HCT116 (cell line): Measurements from ENCODE around the gene CLRN3. TPM values are rescaled to one million over a fixed set of nuclear protein-coding genes. Genes with fewer than 3 reads are reported as not detected.

ENCODE experiments used
- ATAC-seq: fragments of 200-7000 bp; cut with Tn5 transposase; 2 replicates; pipeline ENCODE4 v1.9.1; 2020; ENCODE audit warnings: mild to moderate bottlenecking, moderate library complexity
- BruUV-seq: library from RNA; stranded (reverse); fragments of 400-500 nt; replicated peaks from 2 replicates; lab custom pipeline; 2021; lab: Mats Ljungman, UMichigan
- CTCF ChIA-PET: fragments of 300-600 bp; sonication (Branson Sonifier 250); formaldehyde crosslinking; loops from one replicate; lab custom pipeline; 2021; ENCODE audit warnings: antibody characterized with exemption; lab: Charles Lee
- POLR2A ChIA-PET: fragments of 300-600, 350-600 bp; sonication (Branson Sonifier 250); formaldehyde crosslinking; loops from one replicate; lab custom pipeline; 2021; ENCODE audit warnings: antibody characterized with exemption; lab: Charles Lee
- RAD21 ChIA-PET, 2 experiments: fragments of 300-600 bp; sonication (Branson Sonifier 250); formaldehyde crosslinking; loops; one replicate each; lab custom pipeline; 2023; ENCODE audit warnings: low total read pairs in 2 of 2; ENCODE audit not compliant: uncharacterized antibody in 2 of 2, unreplicated experiment in 2 of 2, low non-redundant PET in 1 of 2; lab: Charles Lee
- DNase-seq: peaks from one replicate; pipeline ENCODE4 v3.0.0-alpha.2; 2010; ENCODE audit warnings: low read depth, low spot score
- H2AFZ ChIP-seq: fragments of 200-600 bp; shearing (Covaris generic), sonication (generic); 2 replicates; pipeline ENCODE4 v1.6.1; 2017; ENCODE audit warnings: low read depth, mixed run types, mixed read lengths, antibody characterized with exemption, low read length; ENCODE audit not compliant: poor library complexity, severe bottlenecking
- H3K27ac ChIP-seq: 2 replicates; pipeline ENCODE4 v1.5.1; 2012; ENCODE audit warnings: low read depth, low read length
- H3K27me3 ChIP-seq: fragments of 200-600 bp; sonication (generic); 2 replicates; pipeline ENCODE4 v1.6.1; 2016; ENCODE audit warnings: mixed run types, low read length, mixed read lengths; ENCODE audit not compliant: insufficient read depth
- H3K36me3 ChIP-seq, 2 experiments: fragments of 200-500 bp in 1 of 2; fragments of 200-600 bp in 1 of 2; sonication (Bioruptor generic) in 1 of 2; sonication (generic) in 1 of 2; 2 replicates each; pipeline versions ENCODE4 v1.5.1 to v1.6.1; 2014 to 2016; ENCODE audit warnings: low read length in 2 of 2, inconsistent platforms in 1 of 2, mixed read lengths in 1 of 2, mixed run types in 1 of 2; ENCODE audit not compliant: insufficient read depth in 2 of 2, control insufficient read depth in 1 of 2
- H3K4me1 ChIP-seq, 2 experiments: fragments of 200-600 bp in 1 of 2; sonication (generic) in 1 of 2; 2 replicates each; pipeline versions ENCODE4 v1.5.1 to v1.6.1; 2012 to 2017; ENCODE audit warnings: low read length in 2 of 2, inconsistent platforms in 1 of 2, mild to moderate bottlenecking in 1 of 2, mixed read lengths in 1 of 2, mixed run types in 1 of 2, moderate library complexity in 1 of 2; ENCODE audit not compliant: insufficient read depth in 2 of 2, control insufficient read depth in 1 of 2
- H3K4me2 ChIP-seq: fragments of 200-600 bp; sonication (generic); 2 replicates; pipeline ENCODE4 v1.6.1; 2017; ENCODE audit warnings: mixed run types, low read length, mixed read lengths
- H3K4me3 ChIP-seq, 2 experiments: fragments of 200-600 bp in 1 of 2; sonication (generic) in 1 of 2; replicated peaks in 1 of 2; 2 replicates each; pipeline ENCODE4 v1.5.1; 2011 to 2016; ENCODE audit warnings: low read length in 2 of 2, control low read depth in 1 of 2, low read depth in 1 of 2, mild to moderate bottlenecking in 1 of 2, mixed read lengths in 1 of 2, mixed run types in 1 of 2
- H3K79me2 ChIP-seq: fragments of 200-600 bp; sonication (generic); 2 replicates; pipeline ENCODE4 v1.6.1; 2017; ENCODE audit warnings: mild to moderate bottlenecking, mixed run types, low read length, moderate library complexity, mixed read lengths; ENCODE audit not compliant: insufficient read depth
- H3K9ac ChIP-seq: fragments of 200-600 bp; sonication (generic); 2 replicates; pipeline ENCODE4 v1.6.1; 2016; ENCODE audit warnings: low read length, mixed read lengths
- H3K9me2 ChIP-seq: fragments of 200-600 bp; sonication (generic), shearing (Covaris generic); 2 replicates; pipeline ENCODE4 v1.6.1; 2017; ENCODE audit warnings: mixed run types, mild to moderate bottlenecking, moderate library complexity; ENCODE audit not compliant: insufficient read depth
- H3K9me3 ChIP-seq, 2 experiments: fragments of 200-500 bp in 1 of 2; fragments of 200-600 bp in 1 of 2; sonication (Bioruptor generic) in 1 of 2; sonication (generic) in 1 of 2; 2 replicates each; pipeline ENCODE4 v1.6.1; 2014 to 2017; ENCODE audit warnings: low read length in 2 of 2, mixed read lengths in 2 of 2, inconsistent platforms in 1 of 2, low read depth in 1 of 2, mild to moderate bottlenecking in 1 of 2, mixed run types in 1 of 2, moderate library complexity in 1 of 2; ENCODE audit not compliant: control insufficient read depth in 1 of 2, insufficient read depth in 1 of 2
- H4K20me1 ChIP-seq: fragments of 200-600 bp; sonication (generic), shearing (Covaris generic); 2 replicates; pipeline ENCODE4 v1.6.1; 2017; ENCODE audit warnings: mixed run types, mild to moderate bottlenecking, moderate library complexity; ENCODE audit not compliant: insufficient read depth
- CEBPB ChIP-seq: IDR thresholded peaks from 2 replicates; pipeline ENCODE4 v1.6.1; 2012; ENCODE audit warnings: low read depth
- EZH2phosphoT487 ChIP-seq: fragments of 200-600 bp; IDR thresholded peaks from 2 replicates; pipeline ENCODE4 v1.6.1; 2018; ENCODE audit warnings: antibody characterized with exemption, borderline replicate concordance
- JUND ChIP-seq: IDR thresholded peaks from 2 replicates; pipeline ENCODE4 v1.6.1; 2012
- POLR2AphosphoS5 ChIP-seq: IDR thresholded peaks from 2 replicates; pipeline ENCODE4 v1.6.1; 2011; ENCODE audit warnings: mild to moderate bottlenecking, low read depth, low read length, moderate library complexity
- SP1 ChIP-seq: IDR thresholded peaks from 2 replicates; pipeline ENCODE4 v1.6.1; 2012; ENCODE audit warnings: low read depth
- TCF7L2 ChIP-seq: IDR thresholded peaks from 2 replicates; pipeline ENCODE4 v1.7.0; 2011; ENCODE audit warnings: borderline replicate concordance, inconsistent platforms; ENCODE audit not compliant: insufficient read depth, insufficient read length; ENCODE audit errors: extremely low read depth
- YY1 ChIP-seq: IDR thresholded peaks from 2 replicates; pipeline ENCODE4 v1.6.1; 2011; ENCODE audit warnings: low read length, low read depth, moderate library complexity, mild to moderate bottlenecking; ENCODE audit not compliant: insufficient replicate concordance; ENCODE audit errors: extremely low read depth
- ZFX ChIP-seq: fragments of 450-650 bp; IDR thresholded peaks from 2 replicates; pipeline ENCODE4 v1.6.1; 2017
- intact Hi-C: fragments of 100-400 bp; cut with micrococcal nuclease; formaldehyde crosslinking; loops from 2 replicates; pipeline ENCODE4 v1.10.0; 2022
- total RNA-seq: library from RNA; stranded (reverse); gene quantifications from one replicate; pipeline ENCODE4 v1.2.1, GENCODE V29; 2021; ENCODE audit not compliant: unreplicated experiment
- TF ChIP-seq, protein P1 (sequence below), 3 experiments: fragments of 200-600 bp in 1 of 3; sonication (generic) in 1 of 3; IDR thresholded peaks in 2 of 3; conservative IDR thresholded peaks in 1 of 3; 2 replicates each; pipeline ENCODE4 v1.5.1; 2012 to 2017; ENCODE audit warnings: low read depth in 2 of 3, low read length in 2 of 3, antibody characterized with exemption in 1 of 3, borderline replicate concordance in 1 of 3, control low read depth in 1 of 3, mild to moderate bottlenecking in 1 of 3, mixed read lengths in 1 of 3, mixed run types in 1 of 3, moderate library complexity in 1 of 3; ENCODE audit not compliant: insufficient read depth in 1 of 3
- TF ChIP-seq, protein P2 (sequence below): IDR thresholded peaks from 2 replicates; pipeline ENCODE4 v1.6.1; 2012
- TF ChIP-seq, protein P3 (sequence below): IDR thresholded peaks from 2 replicates; pipeline ENCODE4 v1.6.1; 2012

The CLRN3 gene
- total RNA-seq, 1 experiment from 2014 or later: 0.39 TPM

DNA sequence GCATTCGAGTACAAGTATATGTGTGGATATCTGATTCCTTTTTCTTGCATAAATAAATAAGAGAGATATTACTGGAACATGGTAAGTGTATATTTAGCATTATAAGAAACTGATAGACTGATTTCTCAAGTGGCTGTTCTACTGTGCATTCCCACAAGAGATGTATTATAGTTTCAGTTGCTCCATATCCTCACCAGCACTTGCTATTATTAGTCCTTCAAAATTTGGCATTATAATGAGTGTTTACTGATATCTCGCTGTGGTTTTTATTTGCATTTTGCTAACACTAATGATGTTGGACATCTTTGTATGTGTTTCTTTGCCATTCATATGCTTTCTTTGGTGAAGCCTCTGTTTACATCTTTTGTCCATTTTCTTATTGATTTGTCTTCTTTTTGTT is 4.4 kb upstream of the CLRN3 start:
- no peak for TF ChIP-seq ZFX
- TF ChIP-seq, protein P1, sequence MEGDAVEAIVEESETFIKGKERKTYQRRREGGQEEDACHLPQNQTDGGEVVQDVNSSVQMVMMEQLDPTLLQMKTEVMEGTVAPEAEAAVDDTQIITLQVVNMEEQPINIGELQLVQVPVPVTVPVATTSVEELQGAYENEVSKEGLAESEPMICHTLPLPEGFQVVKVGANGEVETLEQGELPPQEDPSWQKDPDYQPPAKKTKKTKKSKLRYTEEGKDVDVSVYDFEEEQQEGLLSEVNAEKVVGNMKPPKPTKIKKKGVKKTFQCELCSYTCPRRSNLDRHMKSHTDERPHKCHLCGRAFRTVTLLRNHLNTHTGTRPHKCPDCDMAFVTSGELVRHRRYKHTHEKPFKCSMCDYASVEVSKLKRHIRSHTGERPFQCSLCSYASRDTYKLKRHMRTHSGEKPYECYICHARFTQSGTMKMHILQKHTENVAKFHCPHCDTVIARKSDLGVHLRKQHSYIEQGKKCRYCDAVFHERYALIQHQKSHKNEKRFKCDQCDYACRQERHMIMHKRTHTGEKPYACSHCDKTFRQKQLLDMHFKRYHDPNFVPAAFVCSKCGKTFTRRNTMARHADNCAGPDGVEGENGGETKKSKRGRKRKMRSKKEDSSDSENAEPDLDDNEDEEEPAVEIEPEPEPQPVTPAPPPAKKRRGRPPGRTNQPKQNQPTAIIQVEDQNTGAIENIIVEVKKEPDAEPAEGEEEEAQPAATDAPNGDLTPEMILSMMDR (IDR thresholded peaks at IDR 0.05 in 2 of 3, conservative IDR thresholded peaks at IDR 0.05 in 1 of 3; ENCODE audit: borderline replicate concordance in 1 of 3, insufficient read depth in 1 of 3, low read depth in 2 of 3, low read length in 2 of 3): no peak
- TF ChIP-seq YY1: no peak
- no peak for TF ChIP-seq TCF7L2
- TF ChIP-seq JUND: no peak
- TF ChIP-seq, protein P2, sequence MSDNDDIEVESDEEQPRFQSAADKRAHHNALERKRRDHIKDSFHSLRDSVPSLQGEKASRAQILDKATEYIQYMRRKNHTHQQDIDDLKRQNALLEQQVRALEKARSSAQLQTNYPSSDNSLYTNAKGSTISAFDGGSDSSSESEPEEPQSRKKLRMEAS: no peak
- no peak for TF ChIP-seq POLR2AphosphoS5
- TF ChIP-seq CEBPB: no peak
- no peak for TF ChIP-seq EZH2phosphoT487
- TF ChIP-seq, protein P3, sequence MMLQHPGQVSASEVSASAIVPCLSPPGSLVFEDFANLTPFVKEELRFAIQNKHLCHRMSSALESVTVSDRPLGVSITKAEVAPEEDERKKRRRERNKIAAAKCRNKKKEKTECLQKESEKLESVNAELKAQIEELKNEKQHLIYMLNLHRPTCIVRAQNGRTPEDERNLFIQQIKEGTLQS: no peak
- no peak for TF ChIP-seq SP1
- H3K9me3 ChIP-seq: no peaks in the 10 kb centered on the region
- no peak overlapping the region for H3K4me2 ChIP-seq
- intact Hi-C loops: no loop called here
- H3K27ac ChIP-seq: no peak overlapping the region
- no peaks in the 10 kb centered on the region for H3K4me1 ChIP-seq
- ATAC-seq: no peak
- no peak overlapping the region for H3K9ac ChIP-seq
- no peaks in the 10 kb centered on the region for H3K36me3 ChIP-seq
- DNase-seq: no peak
- no peaks in the 10 kb centered on the region for H4K20me1 ChIP-seq
- ChIA-PET CTCF (no interaction called here), POLR2A (no interaction called here), RAD21 (no interaction called here)
- BruUV-seq: no TSS peak
- no peak overlapping the region for H2AFZ ChIP-seq
- H3K9me2 ChIP-seq: no peaks in the 10 kb centered on the region
- no peak overlapping the region for H3K4me3 ChIP-seq
- no peaks in the 10 kb centered on the region for H3K27me3 ChIP-seq
- no peaks in the 10 kb centered on the region for H3K79me2 ChIP-seq
